ENCODE measurements around the gene TPSAB1.

- no peak for TF ChIP-seq POLR2A (IDR thresholded peaks at IDR 0.05; ENCODE audit: extremely low read depth, insufficient read length)
- TF ChIP-seq CTCF (IDR thresholded peaks at IDR 0.05; ENCODE audit: low read depth, low read length) = no peak
Observed at GRCh38 chr16:1261131-1261892, 20.8 kb downstream of the TPSAB1 start.
